HepG2 (cell line): ENCODE data around the gene MAPK7. TPM values are rescaled to one million over a fixed set of nuclear protein-coding genes. Genes with fewer than 3 reads are reported as not detected.

ENCODE experiments used
- CAMTA2 ChIP-seq: sonication (generic); formaldehyde crosslinking; IDR thresholded peaks from 2 replicates; pipeline ENCODE4 v1.4.0; 2020; ENCODE audit warnings: mild to moderate bottlenecking, missing genetic modification reagents, borderline replicate concordance
- CEBPB ChIP-seq: IDR thresholded peaks from 2 replicates; pipeline ENCODE4 v1.6.1; 2011; ENCODE audit warnings: low read depth, low read length, improper control_type of control experiment, borderline replicate concordance
- HOMEZ ChIP-seq: IDR thresholded peaks from 2 replicates; pipeline ENCODE4 v1.6.1; 2016; ENCODE audit warnings: low read depth
- KDM3A ChIP-seq: IDR thresholded peaks from 2 replicates; pipeline ENCODE4 v1.6.1; 2018; ENCODE audit warnings: low read depth, missing compliant biosample characterization
- MAZ ChIP-seq, 2 experiments: sonication (generic) in 1 of 2; formaldehyde crosslinking in 1 of 2; IDR thresholded peaks; 2 replicates each; pipeline versions ENCODE4 v1.5.0 to v1.6.1; 2012 to 2020; ENCODE audit warnings: low read depth in 2 of 2, mild to moderate bottlenecking in 2 of 2, borderline replicate concordance in 1 of 2, improper control_type of control experiment in 1 of 2, low read length in 1 of 2, missing genetic modification reagents in 1 of 2, moderate library complexity in 1 of 2
- NFE2L2 ChIP-seq: fragments of 150-350 bp; IDR thresholded peaks from 2 replicates; pipeline ENCODE4 v1.6.1; 2014; ENCODE audit warnings: low read length
- POLR2AphosphoS5 ChIP-seq: IDR thresholded peaks from 2 replicates; pipeline ENCODE4 v1.6.1; 2012; ENCODE audit warnings: low read depth, low read length
- SIX1 ChIP-seq: sonication (generic); formaldehyde crosslinking; IDR thresholded peaks from 2 replicates; pipeline ENCODE4 v1.4.0; 2020; ENCODE audit warnings: missing genetic modification reagents, borderline replicate concordance
- SMAD1 ChIP-seq: sonication (generic); formaldehyde crosslinking; IDR thresholded peaks from 2 replicates; pipeline ENCODE4 v1.4.0; 2020; ENCODE audit warnings: missing genetic modification reagents, low read depth, mild to moderate bottlenecking, borderline replicate concordance
- SP140L ChIP-seq: sonication (generic); formaldehyde crosslinking; IDR thresholded peaks from 2 replicates; pipeline ENCODE4 v1.4.0; 2020; ENCODE audit warnings: missing genetic modification reagents, borderline replicate concordance
- SP4 ChIP-seq: sonication (generic); formaldehyde crosslinking; IDR thresholded peaks from 2 replicates; pipeline ENCODE4 v1.8.1; 2023; ENCODE audit warnings: mild to moderate bottlenecking, missing genetic modification reagents
- SRSF9 ChIP-seq: fragments of 200-400 bp; formaldehyde crosslinking; IDR thresholded peaks from 2 replicates; pipeline ENCODE4 v1.6.1; 2018; ENCODE audit warnings: borderline replicate concordance, mild to moderate bottlenecking, low read depth, low read length; ENCODE audit not compliant: insufficient read depth, poor library complexity, severe bottlenecking
- TP53 ChIP-seq: sonication (generic); formaldehyde crosslinking; conservative IDR thresholded peaks from 2 replicates; pipeline ENCODE4 v1.4.0; 2020; ENCODE audit warnings: missing genetic modification reagents
- ZBTB7B ChIP-seq: sonication (generic); formaldehyde crosslinking; IDR thresholded peaks from 2 replicates; pipeline ENCODE4 v1.4.0; 2020; ENCODE audit warnings: missing genetic modification reagents
- ZKSCAN8 ChIP-seq: IDR thresholded peaks from 2 replicates; pipeline ENCODE4 v1.6.1; 2016; ENCODE audit warnings: borderline replicate concordance, missing genetic modification reagents, missing compliant biosample characterization
- ZNF207 ChIP-seq: fragments of 450-650 bp; IDR thresholded peaks from 2 replicates; pipeline ENCODE4 v1.6.1; 2016; ENCODE audit warnings: antibody characterized with exemption, borderline replicate concordance
- ZNF264 ChIP-seq: sonication (generic); formaldehyde crosslinking; IDR thresholded peaks from 2 replicates; pipeline ENCODE4 v1.4.0; 2020; ENCODE audit warnings: missing genetic modification reagents
- ZNF512B ChIP-seq: sonication (generic); formaldehyde crosslinking; IDR thresholded peaks from 2 replicates; pipeline ENCODE4 v1.5.1; 2020; ENCODE audit warnings: missing genetic modification reagents, mild to moderate bottlenecking, borderline replicate concordance
- ZNF570 ChIP-seq: sonication (generic); formaldehyde crosslinking; IDR thresholded peaks from 2 replicates; pipeline ENCODE4 v1.4.0; 2020; ENCODE audit warnings: mild to moderate bottlenecking, missing genetic modification reagents, borderline replicate concordance
- polyA plus RNA-seq, 8 experiments: library from polyadenylated mRNA; depleted of rRNA in 3 of 8; stranded (reverse) in 7 of 8; unstranded in 1 of 8; fragments of >200 nt; fragmentation: Illumina TruSeq in 4 of 8; extraction: Trizol in 4 of 8; gene quantifications; 2 replicates each; pipeline versions ENCODE4 v1.2.1 to v1.2.3, GENCODE V29; 2011 to 2016; ENCODE audit warnings: low read depth in 4 of 8, missing spikeins in 1 of 8, mixed read lengths in 1 of 8; ENCODE audit not compliant: insufficient read depth in 1 of 8
- total RNA-seq, 5 experiments: library from RNA; depleted of rRNA; stranded (reverse); fragments of >200 nt; fragmentation: Illumina TruSeq; extraction: Trizol; gene quantifications; 2 replicates each; pipeline ENCODE4 v1.2.3, GENCODE V29; 2016; ENCODE audit warnings: low read depth in 1 of 5
- TF ChIP-seq, protein P1 (sequence below): sonication (generic); formaldehyde crosslinking; IDR thresholded peaks from 2 replicates; pipeline ENCODE4 v1.4.0; 2020; ENCODE audit warnings: mild to moderate bottlenecking, missing genetic modification reagents

The MAPK7 gene
- total and polyA plus RNA-seq, 2 of the 13 experiments (the other 11 are each of a cell fraction or from before 2014, with no cell fraction given), result 2.9 to 5.9 TPM

DNA sequence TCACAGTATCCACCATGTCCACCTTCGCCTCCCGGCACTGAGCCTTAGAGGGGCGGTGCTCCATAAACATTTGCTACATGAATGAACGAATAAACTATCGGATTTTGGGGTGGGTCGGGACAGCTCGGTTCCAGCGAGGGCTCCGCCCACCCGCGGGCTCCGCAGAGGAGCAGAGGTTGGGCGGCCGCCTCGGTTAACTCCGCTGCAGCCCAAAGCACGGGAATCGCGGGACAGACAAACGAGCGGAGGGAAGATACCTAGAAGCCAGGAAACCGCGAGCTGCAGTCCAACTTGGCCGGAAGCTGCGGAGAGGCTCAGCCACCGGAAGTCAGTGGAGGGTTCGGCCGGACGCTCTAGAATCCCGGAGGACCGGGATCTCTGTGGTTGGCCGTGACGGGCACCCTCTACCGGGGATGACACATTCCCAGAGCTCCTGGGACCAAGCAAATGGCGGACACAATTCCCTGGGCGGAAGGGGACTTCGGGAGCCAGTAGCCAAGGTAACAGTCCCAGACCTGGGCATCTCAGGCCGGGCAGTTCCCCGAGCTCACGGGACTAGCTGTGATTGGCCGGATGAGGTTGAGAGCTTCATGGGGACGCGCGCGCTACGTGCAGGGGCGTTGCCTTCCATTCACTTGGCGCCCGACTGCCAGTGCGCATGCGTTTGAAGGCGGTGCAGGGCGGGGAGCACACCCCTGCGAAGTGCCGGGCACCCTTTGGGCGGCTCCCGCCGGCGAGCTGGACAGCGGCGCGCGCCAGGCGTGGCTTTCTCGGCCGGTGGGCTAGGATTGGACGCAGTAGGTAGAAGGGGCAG, 489 bp upstream of the MAPK7 start (continued):
- TF ChIP-seq HOMEZ (CRISPR knock-in tag) (no peak), TP53 (CRISPR knock-in tag) (peak; percentile 67; the same call in 1 of the 2 replicates), SRSF9 (no peak), ZNF207 (no peak), ZNF264 (CRISPR knock-in tag) (no peak; the same call in 1 of the 2 replicates), POLR2AphosphoS5 (peak; percentile 92), ZNF512B (CRISPR knock-in tag) (no peak), CEBPB (no peak), SMAD1 (CRISPR knock-in tag) (no peak; the same call in 1 of the 2 replicates), SP140L (CRISPR knock-in tag) (0 out of 2 replicates have a peak, but pooled peaks have one; percentile 41), KDM3A (CRISPR knock-in tag) (no peak; the same call in 1 of the 2 replicates), ZNF570 (CRISPR knock-in tag) (no peak), MAZ (IDR thresholded peaks at IDR 0.05; ENCODE audit: borderline replicate concordance, low read depth, low read length) (no peak), MAZ (CRISPR knock-in tag; IDR thresholded peaks at IDR 0.05; ENCODE audit: low read depth) (peak; percentile 21; the same call in 1 of the 2 replicates), ZKSCAN8 (no peak), SP4 (CRISPR knock-in tag) (peak; percentile 92), SIX1 (CRISPR knock-in tag) (no peak), NFE2L2 (no peak), CAMTA2 (no peak), ZBTB7B (0 out of 2 replicates have a peak, but pooled peaks have one; percentile 38)
- TF ChIP-seq, protein P1, sequence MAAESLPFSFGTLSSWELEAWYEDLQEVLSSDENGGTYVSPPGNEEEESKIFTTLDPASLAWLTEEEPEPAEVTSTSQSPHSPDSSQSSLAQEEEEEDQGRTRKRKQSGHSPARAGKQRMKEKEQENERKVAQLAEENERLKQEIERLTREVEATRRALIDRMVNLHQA (CRISPR knock-in tag), result no peak
